ENCODE data around the gene BAIAP2L1. TPM values are rescaled to one million over a fixed set of nuclear protein-coding genes. Genes with fewer than 3 reads are reported as not detected.

Gene BAIAP2L1
- total RNA-seq, 2 donors from 2014 or later: 30.5 to 38.4 TPM

GRCh38 chr7:98300595-98301372 is 100.1 kb downstream of the BAIAP2L1 start:
- Histone ChIP-seq H3K36me3 (ENCODE audit: control insufficient read depth, insufficient read depth, low read length) (peaks cover 12% of the 10 kb centered on the region), H3K4me1 (ENCODE audit: control insufficient read depth, insufficient read depth, low read length) (peaks cover 13% of the 10 kb centered on the region), H3K4me3 (ENCODE audit: low read length) (no peak overlapping the region), H3K9ac (ENCODE audit: extremely low read depth, low read length, poor library complexity, severe bottlenecking) (no peak overlapping the region), H3K27me3 (ENCODE audit: control insufficient read depth, insufficient read depth, low read length, poor library complexity, severe bottlenecking) (no peaks in the 10 kb centered on the region), H3K27ac (ENCODE audit: low read depth, low read length) (no peak overlapping the region), H3K9me3 (ENCODE audit: control insufficient read depth, low read length) (no peaks in the 10 kb centered on the region)
- TF ChIP-seq CTCF (conservative IDR thresholded peaks at IDR 0.05): no peak
- H3K27ac Mint-ChIP-seq: peak overlapping the region; percentile 84
- H3K9me3 Mint-ChIP-seq: no peaks in the 10 kb centered on the region
- DNase-seq: no peak
- 80 to 90% methylated on average over 21 to 26 of the region's 26 CpGs for WGBS, 2 experiments (ENCODE audit: insufficient coverage in 1 of 2, insufficient read length in 1 of 2)
- H3K27me3 Mint-ChIP-seq (ENCODE audit: insufficient read depth): no peaks in the 10 kb centered on the region
- H3K36me3 Mint-ChIP-seq (ENCODE audit: low read depth): peaks cover 44% of the 10 kb centered on the region
- H3K4me3 Mint-ChIP-seq: no peak overlapping the region
- peaks cover 32% of the 10 kb centered on the region for H3K4me1 Mint-ChIP-seq

- no peak overlapping the region for H3K27ac ChIP-seq (ENCODE audit: low read depth, low read length)
- WGBS, 2 experiments (ENCODE audit: insufficient coverage in 1 of 2, insufficient read length in 1 of 2): 91 to 96% methylated on average over 21 of the region's 21 CpGs
- Mint-ChIP-seq H3K9me3 (no peaks in the 10 kb centered on the region), H3K27ac (no peak overlapping the region), H3K4me1 (peaks cover 16% of the 10 kb centered on the region), H3K36me3 (ENCODE audit: low read depth) (peaks cover 29% of the 10 kb centered on the region), H3K4me3 (no peak overlapping the region), H3K27me3 (ENCODE audit: insufficient read depth) (no peaks in the 10 kb centered on the region)
- no peaks in the 10 kb centered on the region for H3K27me3 ChIP-seq (ENCODE audit: control insufficient read depth, insufficient read depth, low read length, poor library complexity, severe bottlenecking)
- TF ChIP-seq CTCF (conservative IDR thresholded peaks at IDR 0.05): no peak
- no peak overlapping the region for H3K4me3 ChIP-seq (ENCODE audit: low read length)
- no peaks in the 10 kb centered on the region for H3K9me3 ChIP-seq (ENCODE audit: control insufficient read depth, low read length)
- no peak for DNase-seq
- H3K9ac ChIP-seq (ENCODE audit: extremely low read depth, low read length, poor library complexity, severe bottlenecking): no peak overlapping the region
- peaks cover 24% of the 10 kb centered on the region for H3K36me3 ChIP-seq (ENCODE audit: control insufficient read depth, insufficient read depth, low read length)
- peaks cover 5% of the 10 kb centered on the region for H3K4me1 ChIP-seq (ENCODE audit: control insufficient read depth, insufficient read depth, low read length)
These were observed 103.1 kb downstream of the BAIAP2L1 start for GRCh38 chr7:98297626-98298286.

- Histone ChIP-seq H3K27me3 (ENCODE audit: control insufficient read depth, insufficient read depth, low read length, poor library complexity, severe bottlenecking) (no peaks in the 10 kb centered on the region), H3K9ac (ENCODE audit: extremely low read depth, low read length, poor library complexity, severe bottlenecking) (no peak overlapping the region), H3K4me3 (ENCODE audit: low read length) (no peak overlapping the region), H3K36me3 (ENCODE audit: control insufficient read depth, insufficient read depth, low read length) (peaks cover 33% of the 10 kb centered on the region), H3K4me1 (ENCODE audit: control insufficient read depth, insufficient read depth, low read length) (peaks cover 5% of the 10 kb centered on the region), H3K27ac (ENCODE audit: low read depth, low read length) (no peak overlapping the region), H3K9me3 (ENCODE audit: control insufficient read depth, low read length) (no peaks in the 10 kb centered on the region)
- peaks cover 16% of the 10 kb centered on the region for H3K4me1 Mint-ChIP-seq
- peaks cover 30% of the 10 kb centered on the region for H3K36me3 Mint-ChIP-seq (ENCODE audit: low read depth)
- no peak for DNase-seq
- no peak overlapping the region for H3K4me3 Mint-ChIP-seq
- no peak for TF ChIP-seq CTCF (conservative IDR thresholded peaks at IDR 0.05)
- peak overlapping the region; percentile 26 for H3K27ac Mint-ChIP-seq
- WGBS, 2 experiments (ENCODE audit: insufficient coverage in 1 of 2, insufficient read length in 1 of 2): 85 to 86% methylated on average over 10 to 12 of the region's 12 CpGs
- H3K9me3 Mint-ChIP-seq: no peaks in the 10 kb centered on the region
- H3K27me3 Mint-ChIP-seq (ENCODE audit: insufficient read depth): no peaks in the 10 kb centered on the region
These were observed 104.1 kb downstream of the BAIAP2L1 start for GRCh38 chr7:98296833-98297232.
